Erythroblast (primary cell): ENCODE data around the gene CNOT1.

Source experiments
- GATA1 ChIP-seq: IDR thresholded peaks from 2 replicates; pipeline ENCODE4 v1.6.1; 2011; ENCODE audit warnings: low read depth, mild to moderate bottlenecking, control low read depth, low read length, moderate library complexity
- POLR2A ChIP-seq: IDR thresholded peaks from 2 replicates; pipeline ENCODE4 v1.6.1; 2011; ENCODE audit warnings: mild to moderate bottlenecking, low read length

GRCh38 chr16:58652741-58653140, 23.1 kb upstream of the CNOT1 start:
- TF ChIP-seq POLR2A = no peak
- no peak for TF ChIP-seq GATA1
